DND-41 (cell line): ENCODE data around the gene SIGLEC7.

Source experiments
- CTCF ChIP-seq: IDR thresholded peaks from 2 replicates; pipeline ENCODE4 v1.5.1; 2012; ENCODE audit warnings: borderline replicate concordance, low read length, moderate library complexity, mild to moderate bottlenecking; ENCODE audit not compliant: poor library complexity, severe bottlenecking; ENCODE audit errors: extremely low read depth
- EZH2 ChIP-seq: IDR thresholded peaks from 3 replicates; pipeline ENCODE4 v1.6.1; 2012; ENCODE audit warnings: borderline replicate concordance, low read depth, mild to moderate bottlenecking, moderate library complexity, low read length, inconsistent platforms; ENCODE audit not compliant: severe bottlenecking

- TF ChIP-seq CTCF (no peak), EZH2 (no peak)
These were observed 19.9 kb downstream of the SIGLEC7 start for GRCh38 chr19:51161867-51162496.
